HPDE6-E6E7 (cell line): ENCODE results near the gene MPP3.
"Not testable (repeated sequence)": the region's sequence is repeated elsewhere in the genome, so short reads cannot be mapped to it uniquely, and the experiment has no call there.

Source experiments
- DNase-seq: peaks from one replicate; pipeline ENCODE4 v3.0.0; 2011; ENCODE audit warnings: missing footprints; ENCODE audit errors: extremely low spot score

MPP3 gene

DNA sequence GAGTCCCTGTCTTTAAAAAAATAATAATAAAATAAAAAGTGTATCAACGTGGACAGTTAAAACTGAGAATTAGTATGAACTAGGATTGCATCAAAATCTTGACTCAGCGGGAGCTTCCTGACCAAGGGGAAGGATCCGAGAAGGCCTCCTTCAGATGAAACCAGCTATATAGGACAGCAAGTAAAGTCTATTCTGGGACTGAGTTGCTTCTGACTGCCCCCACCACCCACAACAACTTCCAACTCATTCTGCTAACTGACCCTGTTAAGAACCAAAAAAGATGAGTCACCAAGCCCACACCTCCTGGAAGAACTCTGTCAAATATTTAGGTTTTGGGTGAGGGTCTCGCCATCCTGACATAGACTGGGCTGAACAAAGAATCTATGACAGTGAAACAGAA is 24.9 kb downstream of the MPP3 start:
- DNase-seq: no peak

DNA sequence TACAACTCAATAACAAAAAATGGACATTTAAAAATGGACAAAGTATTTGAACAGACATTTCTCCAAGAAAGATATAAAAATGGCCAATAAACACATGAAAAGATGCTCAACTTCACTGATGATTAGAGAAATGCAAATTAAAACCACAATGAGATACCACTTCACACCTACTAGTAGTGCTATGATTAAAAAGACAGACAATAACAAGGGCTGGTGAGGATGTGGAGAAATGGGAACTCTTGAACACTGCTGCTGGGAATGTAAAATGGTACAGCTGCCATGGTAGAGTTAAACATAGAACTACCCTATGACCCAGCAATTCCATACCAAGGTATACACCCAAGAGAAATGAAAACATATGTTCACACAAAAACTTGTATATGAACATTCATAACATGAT is 27.8 kb downstream of the MPP3 start:
- DNase-seq: no peak

DNA sequence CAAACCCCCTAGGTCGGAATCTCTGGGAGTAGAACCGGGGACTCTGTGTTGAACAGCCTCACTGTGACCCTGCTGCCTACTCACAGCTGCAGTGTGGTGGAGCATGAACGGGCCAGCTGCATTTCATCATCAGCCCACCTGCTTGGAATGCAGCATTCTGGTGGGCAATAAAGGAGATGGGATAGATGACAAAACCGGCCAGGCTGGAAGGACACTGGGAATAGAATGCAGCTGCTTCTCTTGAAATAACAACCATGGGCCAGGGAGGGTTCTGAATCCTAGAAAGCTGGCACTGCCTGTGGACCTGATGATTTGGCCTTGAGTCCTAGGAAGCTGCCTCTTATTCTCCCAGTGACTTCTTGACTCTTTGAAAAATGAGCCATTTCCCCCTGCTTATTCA is 29.2 kb downstream of the MPP3 start:
- no peak for DNase-seq

DNA sequence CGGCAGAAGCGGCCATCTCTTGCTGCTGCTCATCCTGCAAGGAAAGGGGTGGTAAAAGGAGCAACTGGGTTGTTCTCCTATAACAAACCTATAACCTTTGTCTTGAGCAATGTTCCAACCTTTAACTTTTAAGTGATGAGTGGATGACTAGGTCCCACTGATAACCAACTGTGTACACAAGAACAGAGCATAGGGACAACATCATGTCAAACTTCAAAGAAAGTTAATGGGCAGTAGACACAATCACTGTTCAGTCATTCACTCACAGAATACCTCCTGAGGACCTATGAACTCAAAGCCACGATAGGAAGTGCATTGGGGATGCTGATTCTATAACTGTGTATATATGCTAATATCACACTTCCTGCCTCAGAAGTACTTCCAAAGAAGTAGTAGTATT is 31.1 kb downstream of the MPP3 start:
- no peak for DNase-seq

DNA sequence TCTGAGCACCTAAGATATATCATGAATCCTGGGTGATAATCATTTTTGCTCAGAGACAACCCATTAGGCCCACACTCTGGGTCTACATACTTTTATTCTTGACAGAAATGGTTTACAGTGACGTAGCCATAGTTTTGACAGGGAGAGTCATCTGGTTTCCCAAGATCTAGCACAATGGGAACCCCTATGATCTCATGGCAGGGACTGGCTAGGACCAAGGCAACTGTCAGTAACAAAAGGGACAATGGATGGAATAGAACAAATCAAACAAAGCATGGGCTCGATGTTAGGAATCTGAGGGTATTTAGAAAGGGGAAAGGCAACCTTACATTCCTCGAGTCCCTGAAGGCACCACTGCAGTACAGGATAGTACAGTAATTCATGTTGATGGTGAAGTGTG is 32.2 kb downstream of the MPP3 start:
- no peak for DNase-seq

DNA sequence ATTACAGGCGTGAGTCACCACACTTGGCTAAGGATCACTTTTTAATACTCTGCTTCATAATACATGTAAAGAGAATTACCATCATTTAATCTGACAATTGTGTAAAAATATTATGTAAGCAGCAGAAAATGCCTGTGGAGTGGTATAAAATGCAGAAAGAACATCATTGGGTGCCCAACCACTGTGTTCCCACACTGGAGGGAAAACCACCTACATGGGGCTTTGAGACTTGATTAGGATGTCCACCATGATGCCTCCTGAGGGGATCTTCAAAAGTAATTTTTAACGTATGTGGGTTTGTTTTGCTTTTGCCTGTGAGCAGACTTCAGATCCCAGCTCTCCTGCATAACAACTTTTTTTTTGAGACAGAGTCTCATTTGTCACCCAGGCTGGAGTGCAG is 33.9 kb downstream of the MPP3 start:
- no peak for DNase-seq

DNA sequence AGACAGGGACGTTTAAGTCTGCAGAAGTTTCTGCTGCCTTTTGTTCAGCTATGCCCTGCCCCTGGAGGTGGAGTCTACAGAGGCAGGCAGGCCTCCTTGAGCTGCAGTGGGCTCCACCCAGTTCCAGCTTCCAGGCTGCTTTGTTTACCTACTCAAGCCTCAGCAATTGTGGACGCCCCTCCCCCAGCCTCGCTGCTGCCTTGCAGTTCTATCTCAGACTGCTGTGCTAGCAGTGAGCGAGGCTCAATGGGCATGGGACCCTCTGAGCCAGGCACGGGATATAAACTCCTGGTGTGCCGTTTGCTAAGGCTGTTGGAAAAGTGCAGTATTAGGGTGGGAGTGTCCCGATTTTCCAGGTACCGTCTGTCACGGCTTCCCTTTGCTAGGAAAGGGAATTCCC is 34.9 kb downstream of the MPP3 start:
- DNase-seq: not testable (repeated sequence)

DNA sequence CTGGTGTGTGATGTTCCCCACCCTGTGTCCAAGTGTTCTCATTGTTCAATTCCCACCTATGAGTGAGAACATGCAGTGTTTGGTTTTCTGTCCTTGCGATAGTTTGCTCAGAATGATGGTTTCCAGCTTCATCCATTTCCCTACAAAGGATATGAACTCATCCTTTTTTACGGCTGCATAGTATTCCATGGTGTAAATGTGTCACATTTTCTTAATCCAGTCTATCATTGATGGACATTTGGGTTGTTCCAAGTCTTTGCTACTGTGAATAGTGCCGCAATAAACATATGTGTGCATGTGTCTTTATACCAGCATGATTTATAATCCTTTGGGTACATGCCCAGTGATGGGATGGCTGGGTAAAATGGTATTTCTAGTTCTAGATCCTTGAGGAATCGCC is 40.3 kb downstream of the MPP3 start:
- not testable (repeated sequence) for DNase-seq

DNA sequence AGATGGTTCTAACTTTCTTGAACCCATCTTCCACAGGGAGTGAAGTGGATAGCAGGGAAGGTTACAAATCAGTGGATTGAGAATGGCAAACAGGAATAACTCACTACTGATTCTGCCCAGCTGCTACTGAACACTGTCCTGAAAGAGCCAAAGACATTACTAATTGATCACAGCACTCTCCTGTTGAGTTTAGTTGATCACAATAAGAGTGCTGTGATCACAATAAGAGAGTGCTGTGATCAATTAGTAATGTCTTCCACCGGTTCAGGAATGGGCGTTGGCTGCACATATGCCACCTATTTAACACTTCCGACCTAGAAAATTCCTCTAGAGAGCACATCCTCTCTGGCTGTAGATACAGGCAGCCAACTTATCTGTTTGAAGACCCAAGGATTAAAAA is 41.4 kb downstream of the MPP3 start:
- peak; percentile 52 for DNase-seq

DNA sequence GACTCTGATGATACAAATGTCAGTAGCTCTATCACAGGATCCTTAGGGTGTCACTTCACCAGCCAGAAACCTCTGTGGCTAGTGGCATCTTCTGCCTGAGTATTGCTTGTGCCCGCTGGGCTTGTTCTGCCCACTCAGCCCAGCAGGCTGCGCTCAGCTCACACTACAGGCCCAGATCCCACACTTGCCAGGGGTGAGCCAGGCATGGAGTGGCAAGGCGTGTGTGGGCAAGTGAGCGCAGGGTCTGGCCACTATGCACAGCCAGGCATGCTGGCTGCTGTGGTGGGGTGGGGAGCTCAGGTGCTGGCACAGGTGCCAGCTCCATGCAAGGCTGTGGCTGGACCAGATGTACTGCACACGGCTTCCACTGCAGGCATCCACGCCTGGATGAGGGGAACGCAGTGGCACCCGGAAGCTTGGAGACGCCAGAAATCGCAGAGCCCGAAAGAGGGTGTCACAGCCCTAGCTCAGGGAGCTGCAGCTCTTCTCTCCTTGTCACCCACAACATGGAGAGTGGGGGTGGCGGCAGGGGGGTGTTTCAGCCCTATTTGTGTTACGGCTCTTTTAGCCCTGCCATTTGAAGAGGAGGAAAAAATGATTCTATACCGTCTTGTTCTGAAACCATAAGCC is 42.5 kb downstream of the MPP3 start:
- no peak for DNase-seq

DNA sequence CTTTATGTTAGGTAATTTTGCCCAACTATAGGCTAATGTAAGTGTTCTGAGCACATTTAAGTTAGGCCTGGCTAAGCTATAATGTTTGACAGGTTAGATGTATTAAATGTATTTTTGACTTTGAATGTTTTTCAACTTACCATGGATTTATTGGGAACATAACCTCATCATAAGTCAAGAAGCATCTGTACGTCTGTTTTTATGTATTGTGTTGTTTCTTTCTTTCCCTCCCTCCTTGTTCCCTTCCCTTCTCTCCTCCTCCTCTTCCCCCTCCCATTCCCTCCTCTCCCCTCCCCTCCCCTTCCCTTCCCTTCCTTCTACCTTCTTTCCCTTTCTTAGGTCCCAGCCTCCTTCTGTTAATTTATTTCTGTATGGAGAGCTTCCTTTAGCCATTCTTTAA is 43.5 kb downstream of the MPP3 start:
- no peak for DNase-seq

DNA sequence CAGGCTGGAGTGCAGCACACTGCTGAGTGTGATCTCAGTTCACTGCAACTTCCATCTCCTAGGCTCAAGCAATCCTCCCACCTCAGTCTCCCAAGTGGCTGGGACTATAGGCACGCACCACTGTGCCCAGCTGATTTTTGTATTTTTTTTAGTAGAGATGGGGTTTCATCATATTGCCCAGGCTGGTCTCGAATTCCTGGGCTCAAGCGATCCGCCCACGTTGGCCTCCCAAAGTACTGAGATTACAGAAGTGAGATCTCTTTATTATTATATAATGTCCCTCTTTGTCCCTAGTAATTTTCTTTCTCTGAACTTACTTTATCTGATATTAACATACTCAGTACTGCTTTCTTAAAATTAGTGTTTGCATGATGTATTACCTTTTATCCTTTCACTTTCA is 44.4 kb downstream of the MPP3 start:
- no peak for DNase-seq

DNA sequence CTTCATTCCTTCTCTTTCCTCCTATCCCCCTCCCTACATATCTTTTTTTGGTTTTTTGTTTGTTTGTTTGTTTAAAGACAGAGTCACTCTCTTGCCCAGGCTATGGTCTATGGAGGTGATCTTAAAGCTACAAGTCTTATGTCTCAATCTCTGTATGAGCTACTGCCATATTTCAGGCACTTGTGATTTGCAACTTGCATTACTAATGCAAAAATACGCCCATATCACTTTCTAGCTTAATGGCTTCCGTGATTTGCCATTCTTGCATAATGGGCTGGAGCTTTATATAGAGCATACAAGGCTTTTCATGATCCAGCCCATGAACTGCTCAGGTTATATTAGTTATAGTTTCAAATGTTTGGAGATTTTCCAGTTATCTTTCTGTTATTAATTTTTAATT is 45.2 kb downstream of the MPP3 start:
- DNase-seq: no peak

DNA sequence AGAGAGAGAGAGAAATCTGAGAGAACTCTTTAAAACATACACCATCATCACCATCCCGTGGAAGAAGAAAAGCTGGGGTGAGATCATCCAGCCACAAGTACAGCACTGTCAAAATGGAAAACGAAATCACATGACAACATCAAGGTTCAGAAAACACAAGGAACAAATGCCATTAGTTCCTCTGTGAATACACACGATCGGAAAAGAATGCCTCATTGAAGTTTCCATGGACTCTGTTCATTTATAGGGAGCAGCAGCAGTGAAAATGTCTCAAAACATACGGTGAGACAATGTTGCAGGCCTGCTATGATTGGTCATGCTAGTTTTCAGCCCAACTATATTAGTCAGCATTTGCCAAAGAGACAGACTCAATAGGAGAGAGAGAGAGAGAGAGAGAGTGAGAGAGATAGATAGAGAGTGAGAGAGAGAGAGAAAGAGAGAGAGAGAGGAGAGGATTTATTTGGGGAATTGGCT is 48.3 kb downstream of the MPP3 start:
- DNase-seq: no peak

DNA sequence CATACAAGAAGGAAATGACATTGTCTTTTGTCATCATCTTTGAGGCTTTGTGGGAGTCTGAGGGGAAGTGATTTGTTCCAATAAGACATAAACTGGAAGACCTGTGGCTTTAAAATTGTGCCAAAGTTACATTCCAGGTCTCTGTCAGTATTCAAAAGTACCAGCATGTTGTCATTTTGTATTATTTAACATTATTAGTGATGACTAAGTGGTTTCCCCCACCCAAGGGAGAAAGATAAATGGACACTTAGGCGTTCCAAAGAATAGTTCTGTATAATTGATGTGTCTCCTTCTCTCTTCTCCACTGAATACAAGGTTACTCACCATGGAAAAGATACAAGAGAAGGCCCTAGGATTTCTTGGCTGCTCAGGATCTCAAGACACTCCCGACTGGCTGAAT is 48.9 kb downstream of the MPP3 start:
- no peak for DNase-seq

DNA sequence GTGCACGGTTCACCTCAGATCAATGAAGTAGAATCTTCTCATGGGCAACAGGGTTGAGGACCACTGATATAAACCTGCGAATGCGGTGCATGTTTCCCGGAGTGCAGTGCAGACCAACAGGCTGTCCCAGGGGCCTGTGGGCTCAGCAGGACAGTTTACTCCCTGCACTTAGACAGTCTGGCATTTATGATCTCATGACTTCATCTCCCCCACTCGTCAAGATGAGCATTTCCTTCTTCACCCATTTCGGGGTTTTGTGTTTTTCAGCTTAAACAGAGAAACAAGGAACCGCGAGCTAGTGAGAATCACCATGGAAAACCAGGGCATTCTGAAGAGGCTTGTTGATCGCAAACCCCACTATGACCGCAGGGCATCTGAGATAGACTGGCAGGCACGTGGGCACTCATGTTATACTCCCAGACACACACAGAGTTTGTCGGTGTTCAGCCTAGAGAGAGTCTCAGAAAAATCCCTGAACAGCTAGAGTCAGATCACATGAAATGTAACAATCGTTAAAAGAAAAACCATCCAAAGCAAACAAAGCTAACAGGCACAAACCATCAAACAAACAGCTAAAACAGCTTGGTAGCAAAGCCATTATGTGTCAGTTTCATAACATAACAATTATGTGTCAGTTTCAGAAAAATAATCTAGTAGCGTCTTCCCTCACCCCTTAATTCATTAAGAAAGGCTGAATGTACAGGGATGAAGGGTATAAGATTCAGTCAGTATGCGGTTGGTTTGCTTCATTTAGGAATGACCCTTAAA is 49.8 kb downstream of the MPP3 start:
- no peak for DNase-seq

DNA sequence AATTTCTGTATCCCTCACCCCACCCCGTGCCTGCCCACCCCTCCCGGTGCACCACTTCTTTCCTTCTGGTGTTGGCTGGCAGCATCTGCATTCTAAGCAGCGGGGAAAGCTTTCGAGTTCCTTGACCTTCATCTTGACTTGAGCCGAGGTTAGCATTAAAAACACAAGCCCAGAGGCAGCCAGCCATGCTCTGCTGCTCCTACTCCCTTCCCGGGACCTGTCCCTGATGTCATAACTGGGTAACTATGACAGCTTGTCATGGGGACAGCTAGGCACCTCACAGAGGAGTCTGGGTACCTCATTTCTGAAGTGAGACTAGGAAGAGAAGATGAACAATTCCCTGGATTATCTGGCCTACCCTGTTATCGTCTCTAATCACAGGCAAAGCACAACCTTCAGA is 52.8 kb downstream of the MPP3 start, which contains the start of gene CFAP97D1:
Gene CFAP97D1 (plus strand): TSS at position 301 of the 400 bp plus-strand sequence. CDS start 28 bp downstream, at position 329.
- no peak for DNase-seq

DNA sequence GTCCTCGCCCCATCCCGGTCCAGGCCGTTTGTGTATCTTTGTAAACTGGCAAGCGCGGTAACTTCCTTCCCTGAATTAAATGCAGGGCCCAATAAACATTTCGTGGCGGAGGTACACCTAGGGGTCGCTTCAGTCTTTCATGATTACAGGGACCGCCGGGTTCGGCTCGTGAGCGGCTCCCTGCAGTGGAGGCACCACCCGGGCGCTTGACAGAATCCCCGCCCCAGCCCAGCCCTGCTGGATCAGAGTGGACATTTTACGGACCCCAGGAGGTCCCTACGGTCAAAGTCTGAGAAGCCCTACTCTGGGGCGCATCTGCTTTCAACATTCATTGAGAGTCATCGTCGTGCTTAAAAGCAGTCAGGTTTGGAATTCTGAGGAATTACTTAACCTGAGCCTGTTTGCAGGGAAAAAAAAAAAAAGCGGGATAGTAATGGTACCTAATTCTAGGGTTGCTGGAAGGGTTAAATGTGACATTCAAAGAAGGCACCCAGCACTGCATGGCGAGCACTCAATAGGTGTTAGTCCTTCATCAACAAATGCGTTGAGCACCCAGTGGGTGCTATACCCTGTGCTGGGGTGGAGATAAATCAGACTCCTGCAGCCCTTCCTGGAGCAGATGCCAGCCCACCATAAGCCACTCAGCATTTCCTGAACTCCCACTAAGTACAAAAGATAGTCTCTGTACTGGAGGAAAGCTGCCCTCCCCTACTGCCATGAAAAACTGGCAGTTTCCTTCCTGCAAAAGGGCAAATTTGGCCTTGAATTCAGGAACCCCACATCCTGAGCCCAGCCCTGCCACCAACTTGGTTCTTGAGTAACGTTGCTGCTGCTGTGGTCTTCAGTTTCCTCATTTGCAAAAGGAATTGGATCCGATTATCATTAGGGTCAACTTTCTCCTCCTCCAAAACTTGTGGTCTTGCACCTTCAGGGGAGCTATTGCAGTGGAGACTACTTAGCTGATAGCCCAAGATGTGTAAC is 53.5 kb downstream of the MPP3 start:
- no peak for DNase-seq

DNA sequence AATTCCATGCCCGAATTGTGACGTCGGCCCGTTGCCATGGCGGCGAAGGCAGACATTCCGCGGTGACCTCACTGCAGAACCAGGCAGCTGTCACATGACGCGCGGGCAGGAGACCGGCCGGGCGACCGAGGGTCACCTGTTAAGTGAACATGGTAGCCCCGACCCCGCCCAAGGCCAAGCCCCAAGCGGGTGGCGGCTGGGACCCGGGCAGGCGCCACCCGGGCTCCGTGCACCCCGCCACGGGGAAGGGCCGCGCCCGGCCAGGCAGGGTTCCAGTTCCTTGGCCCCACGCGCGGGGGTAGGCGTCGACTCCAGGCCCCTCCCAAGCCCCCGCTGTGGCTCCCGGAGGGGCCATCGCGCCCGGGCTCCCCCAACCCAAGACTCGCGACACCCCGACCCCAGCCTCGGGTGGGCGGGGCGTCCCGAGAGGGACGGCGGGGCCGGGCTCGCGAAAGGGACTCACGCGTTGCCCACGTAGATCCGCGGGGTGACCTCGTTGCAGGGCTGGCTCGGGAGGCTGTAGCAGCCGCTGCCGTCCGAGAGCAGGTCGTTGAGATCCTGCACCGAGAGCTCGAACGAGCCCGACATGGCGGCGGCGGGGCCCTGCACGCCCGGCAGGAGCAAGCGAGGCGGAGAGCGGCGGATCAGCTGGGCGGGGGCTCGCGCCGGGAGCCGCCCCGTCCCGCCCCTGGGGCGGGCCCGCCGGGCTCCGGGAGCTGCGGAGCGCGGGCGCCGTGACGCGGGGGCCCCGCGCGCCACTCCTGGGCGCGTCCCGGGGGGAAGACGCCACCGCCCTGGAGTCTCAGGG is 54.4 kb downstream of the MPP3 start, which contains the start of gene DUSP3:
Gene DUSP3 (minus strand): TSS at position 641 of the 808 bp plus-strand sequence. CDS start 53 bp downstream, at position 588.
- peak; percentile 90 for DNase-seq

DNA sequence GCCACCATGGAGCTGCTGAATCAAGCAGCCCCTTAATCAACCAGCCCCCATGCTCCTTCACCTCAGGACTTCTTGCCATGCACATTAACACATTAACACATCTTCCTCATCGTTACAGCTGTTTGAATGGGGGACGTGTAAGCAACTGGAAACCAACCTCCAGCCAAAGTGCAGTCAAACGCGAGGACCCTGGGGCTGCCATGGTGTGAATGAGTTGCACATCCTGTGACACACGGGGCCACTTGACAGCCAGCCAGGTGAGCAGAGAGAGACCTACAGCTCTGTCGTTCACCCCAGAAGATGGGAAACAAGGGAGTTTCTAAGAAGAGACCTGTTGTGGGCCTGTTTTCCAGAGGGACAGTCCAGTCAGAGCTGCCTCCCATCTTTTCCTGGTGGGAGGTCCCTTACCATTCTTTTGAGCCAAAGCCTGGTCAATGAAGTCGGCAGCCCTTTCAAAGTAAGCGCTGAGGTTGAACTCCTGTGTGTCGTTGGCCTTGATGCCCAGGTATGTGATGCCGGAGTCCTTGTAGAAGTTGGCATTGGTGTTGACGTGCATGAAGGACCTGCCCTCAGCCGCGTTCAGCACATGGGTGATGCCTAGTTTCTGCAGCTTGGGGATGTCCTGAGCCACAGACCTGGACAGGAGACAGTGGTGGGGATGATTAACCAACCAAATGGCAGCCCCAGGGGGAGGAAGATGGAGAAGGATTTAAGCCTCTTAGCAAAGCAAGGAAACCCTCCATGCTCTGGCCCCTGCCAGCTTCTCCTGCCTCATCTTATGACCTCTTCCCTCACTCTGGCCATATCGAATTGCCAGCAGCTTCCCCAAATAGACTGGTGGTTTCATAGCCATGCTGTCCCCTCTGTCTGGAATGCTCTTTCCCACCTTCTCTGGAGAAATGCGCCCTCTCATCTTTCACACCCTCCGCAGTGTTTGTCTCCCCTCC is 58.4 kb downstream of the MPP3 start:
- DNase-seq: no peak
